Measurements from ENCODE around the gene LMBR1. TPM values are rescaled to one million over a fixed set of nuclear protein-coding genes. Genes with fewer than 3 reads are reported as not detected.

The LMBR1 gene
- total and polyA plus RNA-seq, 2 donors (not counting 1 experiment from before 2014, with no cell fraction given): 19.7 to 85.2 TPM

DNA sequence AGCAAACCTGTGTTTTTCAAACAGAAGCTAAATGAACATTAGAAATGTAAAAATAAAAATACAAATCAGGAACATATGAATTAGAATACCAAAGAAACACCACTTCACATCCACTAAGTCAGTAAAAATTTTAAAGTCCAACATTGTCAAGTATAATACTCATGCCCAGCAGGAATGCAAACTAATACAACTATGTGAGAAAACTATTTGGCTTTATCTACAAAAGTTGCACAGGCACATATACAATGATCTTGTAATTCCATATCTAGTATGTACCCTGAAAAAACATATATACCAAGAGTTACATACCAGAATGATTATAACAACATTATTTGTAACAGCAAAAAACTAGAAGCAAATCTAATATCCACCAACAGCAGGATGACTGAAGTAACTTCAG lies 161.3 kb downstream of the LMBR1 start:
- Histone ChIP-seq H3K4me3 (ENCODE audit: control extremely low read depth in 1 of 5, extremely low read depth in 1 of 5, insufficient read depth in 1 of 5, low read depth in 2 of 5, low read length in 4 of 5) (no peak overlapping the region), H3K27me3 (replicated peaks in 1 of 4; ENCODE audit: control extremely low read depth in 1 of 4, control insufficient read depth in 3 of 4, insufficient read depth in 4 of 4, low read length in 3 of 4) (no peaks in the 10 kb centered on the region), H3K27ac (ENCODE audit: low read length in 2 of 2) (no peak overlapping the region), H2AFZ (ENCODE audit: insufficient read depth, low read depth, low read length, poor library complexity, severe bottlenecking) (no peak overlapping the region), H3K4me1 (ENCODE audit: control insufficient read depth in 2 of 2, insufficient read depth in 2 of 2, low read length in 2 of 2) (no peaks in the 10 kb centered on the region), H3K9ac (ENCODE audit: low read length) (no peak overlapping the region), H3K9me3 (ENCODE audit: control extremely low read depth in 1 of 3, control insufficient read depth in 2 of 3, insufficient read depth in 1 of 3, low read length in 2 of 3) (peaks cover 0 to 11% (median 0%) of the 10 kb centered on the region in 3 donors), H3K79me2 (ENCODE audit: control insufficient read depth, insufficient read depth, low read length) (no peaks in the 10 kb centered on the region), H3K4me2 (replicated peaks; ENCODE audit: low read depth, low read length, poor library complexity, severe bottlenecking) (no peak overlapping the region), H3K36me3 (replicated peaks in 1 of 2; ENCODE audit: control extremely low read depth in 1 of 2, control insufficient read depth in 1 of 2, extremely low read depth in 1 of 2, insufficient read depth in 2 of 2, low read length in 1 of 2) (peaks cover 2 to 24% of the 10 kb centered on the region in 2 experiments), H4K20me1 (ENCODE audit: control insufficient read depth, insufficient read depth, low read length, poor library complexity, severe bottlenecking) (no peaks in the 10 kb centered on the region)
- no peak for TF ChIP-seq EZH2 (IDR thresholded peaks at IDR 0.05; ENCODE audit: borderline replicate concordance, insufficient read depth, low read depth, low read length, poor library complexity, severe bottlenecking)
- TF ChIP-seq CTCF (IDR thresholded peaks at IDR 0.05): no peak
- Mint-ChIP-seq H3K9me3 (ENCODE audit: insufficient read depth) (peaks cover 11% of the 10 kb centered on the region), H3K4me3 (no peak overlapping the region), H3K27me3 (no peaks in the 10 kb centered on the region), H3K4me1 (no peaks in the 10 kb centered on the region), H3K27ac (no peak overlapping the region)
- DNase-seq: no peak
- ChIA-PET CTCF (no interaction called here), POLR2A (no interaction called here)
- intact Hi-C loops (cut with micrococcal nuclease): no loop called here
- no peak for ATAC-seq (ENCODE audit: low read depth)

DNA sequence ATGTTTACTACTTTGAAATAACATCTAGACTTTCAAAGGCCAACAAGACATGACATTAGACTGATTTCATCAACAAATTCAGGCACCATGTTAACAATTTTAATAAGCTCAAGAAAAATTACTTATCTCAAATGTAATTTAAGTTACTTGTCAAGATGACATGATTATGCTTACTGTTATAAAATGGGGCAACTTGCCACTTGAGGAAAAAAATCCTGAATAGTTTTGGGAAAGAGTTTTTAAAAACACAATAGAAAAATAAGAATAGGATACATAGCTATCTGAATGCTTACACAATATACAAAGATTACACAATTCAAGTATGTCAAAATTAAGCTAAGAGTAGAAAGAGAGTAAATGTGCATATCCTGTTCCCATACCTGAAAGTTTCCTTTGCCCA lies 167.0 kb downstream of the LMBR1 start:
- H3K9ac ChIP-seq (ENCODE audit: low read length): no peak overlapping the region
- no peaks in the 10 kb centered on the region for H4K20me1 ChIP-seq (ENCODE audit: control insufficient read depth, insufficient read depth, low read length, poor library complexity, severe bottlenecking)
- no peaks in the 10 kb centered on the region for H3K4me1 ChIP-seq (ENCODE audit: control insufficient read depth in 2 of 2, insufficient read depth in 2 of 2, low read length in 2 of 2)
- H3K4me3 ChIP-seq (ENCODE audit: control extremely low read depth in 1 of 5, extremely low read depth in 1 of 5, insufficient read depth in 1 of 5, low read depth in 2 of 5, low read length in 4 of 5): no peak overlapping the region
- no peaks in the 10 kb centered on the region for H3K9me3 Mint-ChIP-seq (ENCODE audit: insufficient read depth)
- no peaks in the 10 kb centered on the region for H3K79me2 ChIP-seq (ENCODE audit: control insufficient read depth, insufficient read depth, low read length)
- intact Hi-C loops (cut with micrococcal nuclease): no loop called here
- H3K27ac ChIP-seq (ENCODE audit: low read length in 2 of 2): no peak overlapping the region
- no peak overlapping the region for H3K4me2 ChIP-seq (replicated peaks; ENCODE audit: low read depth, low read length, poor library complexity, severe bottlenecking)
- POLR2A ChIA-PET: no interaction called here
- H3K27me3 ChIP-seq (replicated peaks in 1 of 4; ENCODE audit: control extremely low read depth in 1 of 4, control insufficient read depth in 3 of 4, insufficient read depth in 4 of 4, low read length in 3 of 4): no peaks in the 10 kb centered on the region
- no peak for ATAC-seq (ENCODE audit: low read depth)
- H3K4me1 Mint-ChIP-seq: no peaks in the 10 kb centered on the region
- TF ChIP-seq EZH2 (IDR thresholded peaks at IDR 0.05; ENCODE audit: borderline replicate concordance, insufficient read depth, low read depth, low read length, poor library complexity, severe bottlenecking) (no peak), CTCF (IDR thresholded peaks at IDR 0.05) (no peak)
- no peaks in the 10 kb centered on the region for H3K9me3 ChIP-seq (ENCODE audit: control extremely low read depth in 1 of 3, control insufficient read depth in 2 of 3, insufficient read depth in 1 of 3, low read length in 2 of 3)
- CTCF ChIA-PET: no interaction called here
- no peak for DNase-seq
- H3K36me3 ChIP-seq (replicated peaks in 1 of 2; ENCODE audit: control extremely low read depth in 1 of 2, control insufficient read depth in 1 of 2, extremely low read depth in 1 of 2, insufficient read depth in 2 of 2, low read length in 1 of 2): peaks cover 9 to 15% of the 10 kb centered on the region in 2 experiments
- no peak overlapping the region for H3K27ac Mint-ChIP-seq
- no peak overlapping the region for H2AFZ ChIP-seq (ENCODE audit: insufficient read depth, low read depth, low read length, poor library complexity, severe bottlenecking)
- H3K27me3 Mint-ChIP-seq: no peaks in the 10 kb centered on the region
- H3K4me3 Mint-ChIP-seq: no peak overlapping the region
